GM21381 (cell line): ENCODE results near the gene PPP3CA.
A peak's percentile ranks its signal among the peaks of the same experiment; 100 is the strongest.

Experiments used
- ATAC-seq: cut with Tn5 transposase; IDR thresholded peaks from one replicate; pipeline ENCODE4 v1.9.1; 2021; ENCODE audit warnings: mild to moderate bottlenecking, moderate library complexity; ENCODE audit not compliant: unreplicated experiment

PPP3CA gene

GRCh38 chr4:101332424-101332823 is 14.9 kb downstream of the PPP3CA start:
- no peak for ATAC-seq

- no peak for ATAC-seq
Observed at GRCh38 chr4:101331017-101331416, 16.3 kb downstream of the PPP3CA start.

- ATAC-seq = no peak
Observed at GRCh38 chr4:101329592-101329991, 17.7 kb downstream of the PPP3CA start.

GRCh38 chr4:101328063-101328602 is 19.2 kb downstream of the PPP3CA start:
- peak; percentile 87 for ATAC-seq

GRCh38 chr4:101326576-101326975 is 20.8 kb downstream of the PPP3CA start:
- no peak for ATAC-seq

GRCh38 chr4:101322743-101323142 is 24.6 kb downstream of the PPP3CA start:
- ATAC-seq = no peak

GRCh38 chr4:101321481-101322042 is 25.8 kb downstream of the PPP3CA start:
- ATAC-seq = no peak

- ATAC-seq = no peak
Observed at GRCh38 chr4:101315786-101316185, 31.5 kb downstream of the PPP3CA start.

GRCh38 chr4:101315041-101315440 is 32.3 kb downstream of the PPP3CA start:
- no peak for ATAC-seq

- no peak for ATAC-seq
Observed at GRCh38 chr4:101309925-101310324, 37.4 kb downstream of the PPP3CA start.

GRCh38 chr4:101307899-101308298 is 39.4 kb downstream of the PPP3CA start:
- ATAC-seq = no peak

GRCh38 chr4:101306764-101307615 is 40.3 kb downstream of the PPP3CA start:
- no peak for ATAC-seq

- ATAC-seq = peak; percentile 63
Observed at GRCh38 chr4:101306225-101306624, 41.1 kb downstream of the PPP3CA start.

- no peak for ATAC-seq
Observed at GRCh38 chr4:101304916-101305315, 42.4 kb downstream of the PPP3CA start.

GRCh38 chr4:101299899-101300540 is 47.3 kb downstream of the PPP3CA start:
- ATAC-seq = no peak

GRCh38 chr4:101299021-101299420 is 48.3 kb downstream of the PPP3CA start:
- no peak for ATAC-seq

- ATAC-seq = no peak
Observed at GRCh38 chr4:101295691-101296090, 51.6 kb downstream of the PPP3CA start.

- no peak for ATAC-seq
Observed at GRCh38 chr4:101294597-101294996, 52.7 kb downstream of the PPP3CA start.

GRCh38 chr4:101292901-101293300 is 54.4 kb downstream of the PPP3CA start:
- ATAC-seq = no peak

GRCh38 chr4:101292214-101292613 is 55.1 kb downstream of the PPP3CA start:
- ATAC-seq = no peak

GRCh38 chr4:101291198-101291597 is 56.1 kb downstream of the PPP3CA start:
- ATAC-seq = no peak

- no peak for ATAC-seq
Observed at GRCh38 chr4:101290654-101291053, 56.7 kb downstream of the PPP3CA start.
